GM19351 (cell line): ENCODE data around the gene SLC4A5.
"Not testable (repeated sequence)": the region's sequence is repeated elsewhere in the genome, so short reads cannot be mapped to it uniquely, and the experiment has no call there.

Source experiments
- ATAC-seq: cut with Tn5 transposase; IDR thresholded peaks from one replicate; pipeline ENCODE4 v1.9.1; 2021; ENCODE audit warnings: mild to moderate bottlenecking, moderate library complexity; ENCODE audit not compliant: unreplicated experiment

The SLC4A5 gene

GRCh38 chr2:74235041-74235440, 108.2 kb downstream of the SLC4A5 start:
- no peak for ATAC-seq

DNA sequence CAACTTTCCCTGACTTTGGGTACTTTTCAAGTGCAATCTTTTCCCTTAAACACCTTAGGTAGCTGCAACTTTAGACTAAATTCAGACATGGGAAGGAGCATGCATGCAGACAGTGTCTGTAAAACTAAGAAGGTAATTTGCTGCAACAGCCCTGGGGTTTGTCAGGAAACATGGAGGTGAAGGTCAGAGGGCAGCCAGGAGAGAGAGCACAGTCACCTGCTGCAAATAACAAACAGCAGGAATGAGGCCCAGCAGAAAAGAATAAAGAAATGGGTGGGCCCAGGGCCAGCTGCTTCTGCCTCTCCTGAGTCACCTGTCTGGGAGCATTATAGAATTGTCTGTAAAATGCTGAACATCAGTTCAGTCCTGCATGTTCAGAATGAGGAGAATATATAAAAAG, 109.6 kb downstream of the SLC4A5 start:
- ATAC-seq = no peak

DNA sequence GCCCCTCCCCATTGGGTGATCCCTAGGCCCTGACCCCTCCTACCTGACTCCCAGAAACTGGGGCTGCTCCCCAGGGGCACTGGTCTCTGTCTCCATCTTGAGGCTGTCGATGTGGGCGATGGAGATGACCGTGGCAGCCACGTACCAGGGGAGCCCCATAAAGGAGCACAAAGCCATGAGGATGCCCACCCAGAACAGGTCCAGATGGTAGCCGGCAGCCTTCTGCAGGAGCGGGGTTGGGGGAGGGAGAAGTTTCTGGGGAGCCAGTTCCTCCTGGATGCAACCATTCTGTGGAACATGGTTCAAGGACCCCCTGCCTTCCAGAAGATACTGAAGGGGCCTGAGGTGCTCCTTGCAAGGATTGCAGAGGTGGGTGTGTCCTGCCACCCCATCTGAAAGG, 110.8 kb downstream of the SLC4A5 start:
- ATAC-seq = no peak

DNA sequence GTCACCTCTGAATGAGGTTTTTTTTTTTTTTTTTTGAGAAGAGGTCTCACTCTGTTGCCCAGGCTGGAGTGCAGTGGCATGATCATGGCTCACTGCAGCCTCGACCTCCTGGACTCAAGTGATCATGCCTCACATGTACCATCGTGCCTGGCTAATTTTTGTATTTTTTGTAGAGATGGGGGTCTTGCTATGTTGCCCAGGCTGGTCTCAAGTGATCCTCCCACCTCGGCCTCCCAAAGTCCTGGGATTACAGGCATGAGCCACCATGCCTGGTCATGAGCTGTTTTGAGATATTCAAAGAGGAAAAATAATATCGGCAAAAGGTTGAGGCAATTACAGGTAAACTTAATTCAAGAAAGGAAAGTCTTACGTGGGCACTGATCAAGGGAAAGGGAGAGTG, 113.4 kb downstream of the SLC4A5 start:
- not testable (repeated sequence) for ATAC-seq

DNA sequence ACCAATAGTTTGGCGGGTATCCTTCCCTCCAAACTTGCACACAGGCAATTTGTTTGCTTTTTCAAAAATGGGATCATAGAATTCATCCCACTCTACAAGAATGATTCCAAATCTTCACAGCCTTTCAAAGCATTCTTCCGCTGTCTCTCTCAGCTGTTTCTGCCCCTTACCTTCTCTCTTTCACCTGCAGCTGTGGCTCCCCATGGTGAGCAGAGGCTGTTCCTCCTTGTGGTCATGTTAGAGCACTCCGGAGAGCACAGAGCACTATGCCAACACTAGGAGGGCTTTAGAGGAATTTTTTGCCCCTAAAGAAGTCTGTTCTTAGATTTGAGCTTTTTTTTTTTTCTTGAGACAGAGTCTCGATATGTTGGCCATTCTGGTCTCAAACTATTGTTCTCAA, 114.4 kb downstream of the SLC4A5 start:
- no peak for ATAC-seq

DNA sequence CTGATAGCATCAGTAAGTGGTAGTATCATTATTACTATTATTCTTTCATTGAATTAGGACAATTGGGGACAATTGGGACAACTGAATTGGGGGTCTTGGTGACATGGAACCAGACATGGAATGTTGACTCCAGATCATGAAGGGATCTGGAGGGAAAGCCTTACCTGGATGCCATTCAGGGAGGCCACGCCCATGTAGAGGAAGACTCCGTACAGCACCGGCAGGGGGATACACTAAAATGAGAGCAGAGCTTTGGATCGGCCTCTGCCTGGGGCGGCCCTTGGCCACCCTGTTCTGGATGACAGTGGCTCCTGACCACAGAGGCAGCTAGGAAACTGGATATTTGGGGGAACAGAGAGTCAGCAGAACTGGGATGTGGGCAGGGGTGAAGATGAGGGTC, 115.6 kb downstream of the SLC4A5 start:
- no peak for ATAC-seq

GRCh38 chr2:74226648-74227213, 116.5 kb downstream of the SLC4A5 start:
- ATAC-seq = no peak

DNA sequence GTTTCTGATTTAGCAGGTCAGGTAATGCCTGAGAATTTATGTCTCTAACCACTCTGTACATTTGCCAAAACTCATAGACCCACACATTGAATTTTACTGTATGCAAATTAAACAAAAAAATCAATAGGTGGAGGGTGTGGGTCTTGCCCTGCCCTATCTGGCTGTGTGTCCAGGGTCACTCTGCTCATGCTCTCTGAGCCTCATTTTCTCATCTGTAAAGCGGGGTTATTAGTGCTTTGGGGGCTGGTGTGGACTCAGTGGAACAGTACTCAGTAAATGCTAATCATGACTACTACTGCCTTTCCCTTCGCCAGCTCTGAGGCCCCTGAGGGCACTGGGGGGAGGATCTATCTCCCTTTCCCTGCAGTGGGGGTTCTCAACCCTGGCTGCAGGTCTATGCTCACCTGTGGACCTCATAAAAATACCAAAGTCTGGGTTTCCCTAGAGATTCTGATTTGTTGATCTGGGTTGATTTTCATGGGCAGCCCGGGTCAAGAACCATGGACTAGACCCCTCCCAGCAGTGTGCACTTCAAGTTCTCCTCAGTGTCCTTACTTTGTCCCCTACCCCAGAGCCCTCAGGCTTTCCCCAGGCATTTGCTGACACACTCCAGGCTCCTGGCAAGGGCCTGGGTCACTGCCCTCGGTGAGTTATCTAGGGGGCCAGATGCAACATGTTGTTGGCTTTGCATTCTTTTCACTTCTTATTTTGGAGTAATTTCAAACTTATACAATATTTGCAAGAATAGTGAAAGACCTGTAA, 117.3 kb downstream of the SLC4A5 start:
- no peak for ATAC-seq

- no peak for ATAC-seq
These were observed 119.1 kb downstream of the SLC4A5 start for GRCh38 chr2:74223941-74224770.

- ATAC-seq = no peak
These were observed 120.9 kb downstream of the SLC4A5 start for GRCh38 chr2:74222300-74222650.

GRCh38 chr2:74221604-74222299, 121.5 kb downstream of the SLC4A5 start:
- ATAC-seq = no peak

- no peak for ATAC-seq
These were observed 122.1 kb downstream of the SLC4A5 start for GRCh38 chr2:74221091-74221490.

GRCh38 chr2:74219846-74220486, 123.2 kb downstream of the SLC4A5 start:
- no peak for ATAC-seq

DNA sequence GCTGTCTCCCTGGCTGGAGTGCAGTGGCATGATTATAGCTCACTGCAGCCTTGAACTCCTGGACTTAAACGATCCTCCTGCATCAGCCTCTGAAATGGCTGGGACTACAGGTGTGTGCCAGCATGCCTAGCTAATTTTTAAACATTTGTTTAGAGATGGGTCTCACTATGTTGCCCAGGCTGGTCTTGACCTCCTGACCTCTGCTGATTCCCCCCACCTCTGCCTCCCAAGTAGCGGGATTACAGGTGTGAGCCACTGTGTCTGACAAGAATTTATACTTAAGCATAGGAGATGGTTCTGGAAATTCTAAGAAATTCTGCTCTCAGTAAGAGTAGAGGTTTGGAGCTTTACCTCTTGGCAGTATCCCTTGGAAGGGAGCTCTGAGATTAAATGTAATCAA, 126.6 kb downstream of the SLC4A5 start:
- no peak for ATAC-seq

GRCh38 chr2:74215771-74216170, 127.4 kb downstream of the SLC4A5 start:
- not testable (repeated sequence) for ATAC-seq

DNA sequence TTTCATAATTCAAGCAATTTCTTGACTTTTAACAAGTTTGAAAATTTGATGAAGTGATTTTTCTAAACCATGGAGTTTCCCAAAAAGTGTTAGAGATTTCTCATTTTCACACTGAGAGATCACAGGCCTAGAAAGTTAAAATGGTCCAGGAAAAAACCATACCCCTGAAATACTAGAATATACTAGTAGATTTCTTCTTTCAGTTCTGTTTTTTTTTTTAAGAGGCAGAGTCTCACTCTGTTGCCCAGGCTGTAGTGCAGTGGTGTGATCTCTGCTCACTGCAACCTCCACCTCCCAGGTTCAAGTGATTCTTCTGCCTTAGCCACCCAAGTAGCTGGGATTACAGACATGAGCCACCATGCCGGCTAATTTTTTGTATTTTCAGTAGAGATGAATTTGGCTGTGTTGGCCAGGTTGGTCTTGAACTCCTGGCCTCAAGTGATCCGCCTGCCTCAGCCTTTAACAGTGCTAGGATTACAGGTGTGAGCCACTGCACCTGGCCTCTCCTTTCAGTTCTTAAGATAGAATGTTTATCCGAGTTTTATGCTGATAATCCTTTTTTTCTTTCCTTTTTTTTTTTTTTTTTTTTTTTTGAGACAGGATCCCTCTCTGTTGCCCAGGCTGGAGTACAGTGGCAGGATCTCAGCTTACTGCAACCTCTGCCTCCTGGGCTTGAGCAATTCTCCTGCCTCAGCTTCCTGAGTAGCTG, 130.4 kb downstream of the SLC4A5 start:
- no peak for ATAC-seq

- peak; percentile 87 for ATAC-seq
These were observed 137.0 kb downstream of the SLC4A5 start for GRCh38 chr2:74206180-74206688.

GRCh38 chr2:74205596-74205995, 137.6 kb downstream of the SLC4A5 start:
- ATAC-seq = peak; percentile 37

GRCh38 chr2:74205113-74205512, 138.1 kb downstream of the SLC4A5 start:
- ATAC-seq = no peak

- no peak for ATAC-seq
These were observed 138.8 kb downstream of the SLC4A5 start for GRCh38 chr2:74204436-74204835.
